HAP-1 (cell line): ENCODE measurements around the gene RPL31.

ENCODE experiments used
- DNase-seq, 2 experiments: peaks; one replicate each; pipeline ENCODE4 v3.0.0-alpha.2; 2016 to 2020; ENCODE audit warnings: low spot score in 2 of 2
- H3K27me3 ChIP-seq: fragments of 250-450 bp; sonication (Bioruptor Pico); 2 replicates; pipeline ENCODE4 v1.5.1; 2020; ENCODE audit warnings: low read depth, mild to moderate bottlenecking, moderate library complexity
- H3K36me3 ChIP-seq: fragments of 250-450 bp; sonication (Bioruptor Pico); replicated peaks from 2 replicates; pipeline ENCODE4 v1.5.1; 2020; ENCODE audit warnings: mild to moderate bottlenecking
- H3K4me1 ChIP-seq: fragments of 250-450 bp; sonication (Bioruptor Pico); 2 replicates; pipeline ENCODE4 v1.5.1; 2020; ENCODE audit warnings: mild to moderate bottlenecking
- H3K4me3 ChIP-seq: fragments of 250-450 bp; sonication (Bioruptor Pico); 2 replicates; pipeline ENCODE4 v1.5.1; 2020; ENCODE audit warnings: mild to moderate bottlenecking, moderate library complexity
- H3K9me3 ChIP-seq: fragments of 250-450 bp; sonication (Bioruptor Pico); 2 replicates; pipeline ENCODE4 v1.5.1; 2020; ENCODE audit warnings: mild to moderate bottlenecking, moderate library complexity
- in situ Hi-C: fragments of 300-500 bp; cut with MboI; formaldehyde crosslinking; loops from 3 replicates; pipeline ENCODE4 v1.14.3; 2020; ENCODE audit warnings: low sequenced_read_pairs, inconsistent platforms, mixed read lengths

RPL31 gene

DNA sequence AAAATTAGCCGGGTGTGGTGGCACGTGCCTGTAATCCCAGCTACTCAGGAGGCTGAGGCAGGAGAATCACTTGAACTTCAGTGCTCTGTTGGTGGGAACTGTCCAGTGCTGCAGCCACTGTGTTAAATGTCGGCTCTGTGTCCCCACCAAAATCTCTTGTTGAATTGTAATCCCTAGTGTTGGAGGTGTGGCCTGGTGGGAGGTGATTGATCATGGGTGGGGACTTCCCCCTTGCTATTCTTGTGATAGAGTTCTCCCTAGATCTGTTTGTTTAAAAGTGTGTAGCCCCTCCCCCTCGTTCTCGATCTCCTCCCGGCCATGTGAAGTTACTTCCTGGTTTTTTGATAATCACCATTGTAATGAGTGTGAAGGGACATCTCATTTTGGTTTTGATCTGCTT is 9.8 kb upstream of the RPL31 start:
- H3K9me3 ChIP-seq: no peaks in the 10 kb centered on the region
- peaks cover 3% of the 10 kb centered on the region for H3K36me3 ChIP-seq
- H3K27me3 ChIP-seq: no peaks in the 10 kb centered on the region
- H3K4me3 ChIP-seq: no peak overlapping the region
- in situ Hi-C loops: loop anchor here (5.0 to 25.0 kb wide), 3 partner anchors 260 to 580 kb away; partner anchors contain the start of gene CHST10
- DNase-seq: no peak
- peaks cover 7% of the 10 kb centered on the region for H3K4me1 ChIP-seq

DNA sequence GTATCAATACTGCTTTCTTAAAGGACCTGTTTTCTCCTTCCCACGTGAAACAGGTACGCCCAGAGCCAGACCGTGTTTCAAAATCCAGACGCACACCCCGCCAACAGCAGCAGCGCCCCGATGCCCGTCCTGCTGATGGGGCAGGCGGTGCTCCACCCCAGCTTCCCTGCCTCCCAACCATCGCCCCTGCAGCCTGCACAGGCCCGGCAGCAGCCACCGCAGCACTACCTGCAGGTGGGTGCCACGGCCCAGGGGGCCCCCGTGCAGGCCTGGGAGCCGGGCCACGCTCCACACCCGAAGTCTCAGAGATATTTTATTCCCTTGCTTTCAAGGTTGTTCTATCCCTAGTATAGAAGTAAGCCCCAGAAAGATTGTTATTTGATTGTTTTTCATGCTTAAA is 8.8 kb upstream of the RPL31 start:
- no peak for DNase-seq
- peaks cover 10% of the 10 kb centered on the region for H3K4me1 ChIP-seq
- in situ Hi-C loops: loop anchor here (5.0 to 25.0 kb wide), 3 partner anchors 261 to 581 kb away; partner anchors contain the start of gene CHST10
- H3K27me3 ChIP-seq: no peaks in the 10 kb centered on the region
- peaks cover 3% of the 10 kb centered on the region for H3K36me3 ChIP-seq
- H3K9me3 ChIP-seq: no peaks in the 10 kb centered on the region
- no peak overlapping the region for H3K4me3 ChIP-seq

DNA sequence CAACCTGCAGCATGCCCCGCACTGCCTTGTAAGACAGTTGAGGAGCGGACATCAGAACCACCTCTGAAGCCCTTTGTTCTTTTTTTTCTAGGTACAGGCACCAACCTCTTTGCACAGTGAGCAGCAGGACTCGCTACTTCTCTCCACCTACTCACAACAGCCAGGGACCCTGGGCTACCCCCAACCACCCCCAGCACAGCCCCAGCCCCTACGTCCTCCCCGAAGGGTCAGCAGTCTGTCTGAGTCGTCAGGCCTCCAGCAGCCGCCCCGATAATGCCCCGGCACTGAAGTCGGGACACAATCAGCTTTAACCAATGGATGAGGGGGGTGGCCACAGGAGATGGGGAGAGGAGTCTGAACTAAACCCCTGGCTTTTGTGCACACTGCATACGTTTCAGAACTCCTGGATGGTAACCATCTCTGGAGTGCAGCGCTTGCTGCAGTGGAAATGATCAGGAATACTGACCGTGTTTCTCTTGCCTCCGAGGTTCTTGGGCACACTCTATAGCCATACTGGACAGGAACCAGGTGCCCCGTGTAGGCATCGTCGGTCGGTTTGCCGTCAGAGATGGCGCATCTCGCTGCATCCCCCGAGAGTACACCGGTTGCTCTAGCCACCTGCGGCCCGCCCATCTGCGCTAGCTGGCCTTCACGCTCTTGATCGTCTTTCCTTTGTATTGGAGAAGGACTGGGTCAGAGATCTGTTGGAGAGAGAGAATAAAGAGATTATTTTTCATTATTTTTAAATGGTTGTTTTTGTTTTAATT is 6.6 kb upstream of the RPL31 start:
- Histone ChIP-seq H3K9me3 (no peaks in the 10 kb centered on the region), H3K36me3 (peaks cover 3% of the 10 kb centered on the region), H3K4me3 (no peak overlapping the region), H3K4me1 (peaks cover 10% of the 10 kb centered on the region), H3K27me3 (no peaks in the 10 kb centered on the region)
- DNase-seq: peak in 1 of 2 experiments; percentile 7
- in situ Hi-C loops: loop anchor here (25.0 kb wide), 1 partner anchor 583 kb away; the partner anchor contains the start of gene CHST10

DNA sequence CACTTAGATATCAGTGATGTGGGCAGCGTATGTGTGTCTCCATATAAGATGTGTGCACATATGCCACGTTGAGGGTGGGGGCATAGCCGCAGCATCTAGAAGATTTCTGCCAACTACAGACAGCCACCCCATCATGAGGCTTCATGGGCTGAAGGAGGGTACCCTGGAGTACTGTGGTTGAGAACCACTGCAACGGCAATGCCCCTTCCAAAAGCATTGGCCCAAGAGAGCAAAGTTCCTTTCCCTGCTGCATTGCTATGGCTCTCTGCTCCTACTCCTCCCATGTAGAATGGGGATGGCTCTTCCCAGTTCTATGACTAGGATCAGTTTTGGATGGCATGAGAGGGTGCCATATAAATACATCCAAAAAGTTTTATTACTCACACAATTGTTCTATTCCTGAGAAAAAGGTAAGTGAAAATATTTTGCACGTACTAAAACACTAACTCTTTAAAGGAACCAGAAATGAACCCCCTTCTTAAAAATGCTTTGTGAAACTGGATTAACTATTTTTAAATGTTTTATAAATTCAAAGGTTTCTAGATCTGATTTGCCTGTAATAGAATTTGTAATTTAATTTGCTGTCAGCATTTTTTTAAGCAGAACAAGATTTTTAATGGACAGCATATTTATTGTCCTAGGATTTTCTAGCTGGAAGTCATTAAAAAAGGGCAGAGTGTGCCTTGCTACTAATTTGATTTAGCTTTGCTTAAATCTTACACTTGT is 4.4 kb upstream of the RPL31 start:
- peaks cover 2% of the 10 kb centered on the region; the same call in 1 of the 2 replicates for H3K9me3 ChIP-seq
- no peak overlapping the region for H3K4me3 ChIP-seq
- peaks cover 17% of the 10 kb centered on the region for H3K4me1 ChIP-seq
- H3K27me3 ChIP-seq: no peaks in the 10 kb centered on the region
- H3K36me3 ChIP-seq: peaks cover 7% of the 10 kb centered on the region
- DNase-seq: peak in 1 of 2 experiments; percentile 3
- in situ Hi-C loops: loop anchor here (25.0 kb wide), 1 partner anchor 585 kb away; the partner anchor contains the start of gene CHST10

DNA sequence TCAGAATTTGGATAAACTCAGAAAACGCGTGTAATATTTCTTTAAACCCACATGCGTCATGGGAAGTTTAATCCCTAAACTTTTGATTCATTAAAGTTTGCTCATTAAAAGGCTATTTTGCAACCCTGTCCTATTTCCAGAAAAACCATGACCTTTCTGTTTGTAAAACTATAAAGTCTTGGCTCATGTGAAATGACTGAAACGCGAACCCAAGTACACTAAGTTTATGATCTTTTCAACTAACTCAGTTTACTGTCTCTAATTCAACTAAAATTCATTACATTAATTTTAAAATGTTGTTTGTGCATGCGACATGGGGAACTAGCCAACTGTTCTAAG is 3.9 kb upstream of the RPL31 start:
- in situ Hi-C loops: loop anchor here (25.0 kb wide), 1 partner anchor 586 kb away; the partner anchor contains the start of gene CHST10
- Histone ChIP-seq H3K4me3 (no peak overlapping the region), H3K27me3 (no peaks in the 10 kb centered on the region), H3K36me3 (peaks cover 12% of the 10 kb centered on the region), H3K9me3 (peaks cover 2% of the 10 kb centered on the region; the same call in 1 of the 2 replicates), H3K4me1 (peaks cover 17% of the 10 kb centered on the region)
- no peak for DNase-seq

DNA sequence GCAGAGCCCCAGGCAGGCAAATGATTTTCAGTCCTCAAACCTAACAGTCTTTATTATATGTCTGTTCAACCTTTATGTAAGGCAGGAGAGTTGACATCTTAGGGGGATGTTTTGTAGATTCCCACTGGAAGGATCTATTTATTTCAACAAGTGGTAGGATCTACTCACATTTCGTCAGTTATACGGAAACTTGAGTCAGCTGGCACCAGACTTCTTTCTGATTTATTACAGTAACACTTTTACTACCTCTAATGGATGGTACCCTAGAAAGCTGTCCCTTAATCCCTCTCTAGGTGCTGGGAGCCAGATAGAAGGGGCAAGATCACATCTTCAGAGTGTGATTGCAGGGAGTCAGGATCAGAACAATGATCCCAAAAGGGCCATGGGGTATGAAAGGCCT is 2.1 kb upstream of the RPL31 start:
- H3K36me3 ChIP-seq: peaks cover 30% of the 10 kb centered on the region
- no peaks in the 10 kb centered on the region for H3K27me3 ChIP-seq
- no peak overlapping the region for H3K4me3 ChIP-seq
- DNase-seq: no peak
- H3K4me1 ChIP-seq: peaks cover 30% of the 10 kb centered on the region
- H3K9me3 ChIP-seq: peaks cover 2% of the 10 kb centered on the region; the same call in 1 of the 2 replicates
- in situ Hi-C loops: loop anchor here (25.0 kb wide), 1 partner anchor 588 kb away; the partner anchor contains the start of gene CHST10

DNA sequence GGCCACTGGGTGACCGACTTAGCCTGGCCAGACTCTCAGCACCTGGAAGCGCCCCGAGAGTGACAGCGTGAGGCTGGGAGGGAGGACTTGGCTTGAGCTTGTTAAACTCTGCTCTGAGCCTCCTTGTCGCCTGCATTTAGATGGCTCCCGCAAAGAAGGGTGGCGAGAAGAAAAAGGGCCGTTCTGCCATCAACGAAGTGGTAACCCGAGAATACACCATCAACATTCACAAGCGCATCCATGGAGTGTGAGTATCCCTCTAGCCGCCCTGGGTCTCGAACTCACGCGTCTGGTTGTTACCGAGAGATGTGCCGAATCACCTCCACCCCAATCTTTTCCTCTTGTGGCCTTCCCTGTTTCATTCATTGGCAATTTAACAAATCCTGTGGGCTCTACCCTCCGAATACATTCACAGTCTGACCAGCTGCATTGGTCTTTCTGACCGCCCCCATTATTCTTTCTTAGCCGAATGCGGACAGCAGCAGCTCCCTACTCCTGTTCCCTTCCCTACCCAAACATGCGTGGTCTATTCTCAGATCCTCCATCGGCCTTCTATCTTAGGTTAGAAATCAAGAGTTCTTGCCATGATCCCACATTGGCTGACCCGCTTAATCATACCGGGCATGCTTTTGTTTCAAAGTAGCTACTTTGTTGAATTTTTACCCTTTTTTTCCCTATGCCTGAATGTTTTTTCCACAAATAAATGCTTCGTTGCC is 631 bp downstream of the RPL31 start:
- peaks cover 55% of the 10 kb centered on the region for H3K36me3 ChIP-seq
- H3K27me3 ChIP-seq: no peaks in the 10 kb centered on the region
- DNase-seq: peak in 1 of 2 experiments; percentile 31
- peaks cover 33% of the 10 kb centered on the region for H3K4me1 ChIP-seq
- peaks cover 2% of the 10 kb centered on the region; the same call in 1 of the 2 replicates for H3K9me3 ChIP-seq
- in situ Hi-C loops: no loop called here
- peak overlapping the region; percentile 99 for H3K4me3 ChIP-seq

DNA sequence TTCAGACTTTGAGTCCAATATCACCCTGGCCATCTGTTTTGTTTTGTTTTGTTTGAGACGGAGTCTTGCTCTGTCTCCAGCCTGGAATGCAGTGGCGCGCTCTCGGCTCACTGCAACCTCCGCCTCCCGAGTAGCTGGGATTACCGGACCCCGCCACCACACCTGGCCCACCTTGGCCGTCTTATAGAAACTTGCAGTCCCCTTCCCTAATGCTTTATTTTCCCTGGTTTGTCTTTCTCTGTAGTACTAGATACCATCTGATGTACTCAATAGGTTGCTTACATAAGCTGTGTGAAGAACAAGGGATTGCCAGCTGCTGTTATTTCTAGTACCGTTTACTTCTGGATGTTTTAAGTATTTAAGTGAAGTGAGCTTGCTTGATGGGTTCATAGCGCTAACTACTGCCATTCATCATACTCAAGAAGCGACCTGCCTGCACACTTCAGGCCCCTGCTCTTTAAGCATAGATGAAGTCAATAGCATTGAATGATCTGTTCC is 1.2 kb downstream of the RPL31 start:
- H3K4me3 ChIP-seq: peak overlapping the region; percentile 99
- H3K9me3 ChIP-seq: peaks cover 2% of the 10 kb centered on the region; the same call in 1 of the 2 replicates
- H3K4me1 ChIP-seq: peaks cover 30% of the 10 kb centered on the region
- in situ Hi-C loops: no loop called here
- H3K36me3 ChIP-seq: peaks cover 61% of the 10 kb centered on the region
- no peak for DNase-seq
- H3K27me3 ChIP-seq: no peaks in the 10 kb centered on the region

DNA sequence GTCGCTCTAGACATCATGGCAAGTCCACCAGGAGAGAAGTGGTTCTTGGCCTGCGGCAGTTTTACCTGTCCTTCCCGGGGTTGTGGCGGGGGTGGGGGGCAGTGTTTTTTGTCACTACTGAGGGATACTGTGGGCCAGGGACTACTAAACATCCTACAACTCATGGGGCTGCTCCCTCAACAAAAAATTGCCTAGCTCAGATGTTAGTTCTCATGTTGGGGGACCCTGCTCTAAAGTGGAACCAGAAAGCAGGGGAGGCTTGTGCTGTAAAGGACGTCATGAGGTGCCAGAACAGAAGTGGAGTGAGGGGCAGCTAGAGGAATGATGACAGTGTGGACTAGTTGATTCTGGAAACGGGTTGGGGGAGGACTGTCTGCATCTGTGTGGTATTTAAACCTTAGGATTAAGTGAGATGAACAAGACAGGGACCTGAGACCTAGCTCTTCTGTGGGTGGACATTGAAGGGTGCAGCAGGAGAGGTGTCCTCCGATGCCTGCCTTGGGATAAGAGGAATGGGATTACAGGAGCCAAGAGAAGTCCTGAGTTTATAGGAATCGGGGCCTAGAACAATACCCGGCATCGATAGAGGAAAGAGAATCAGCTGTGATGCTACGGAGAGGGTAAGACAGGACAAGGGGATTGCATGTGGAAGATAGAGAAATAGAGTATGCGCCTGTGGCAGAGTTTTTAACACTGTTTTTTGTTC is 2.7 kb downstream of the RPL31 start:
- in situ Hi-C loops: no loop called here
- DNase-seq: no peak
- peaks cover 2% of the 10 kb centered on the region; the same call in 1 of the 2 replicates for H3K9me3 ChIP-seq
- H3K36me3 ChIP-seq: peaks cover 71% of the 10 kb centered on the region
- no peaks in the 10 kb centered on the region for H3K27me3 ChIP-seq
- peak overlapping the region; percentile 99 for H3K4me3 ChIP-seq
- H3K4me1 ChIP-seq: peaks cover 30% of the 10 kb centered on the region

DNA sequence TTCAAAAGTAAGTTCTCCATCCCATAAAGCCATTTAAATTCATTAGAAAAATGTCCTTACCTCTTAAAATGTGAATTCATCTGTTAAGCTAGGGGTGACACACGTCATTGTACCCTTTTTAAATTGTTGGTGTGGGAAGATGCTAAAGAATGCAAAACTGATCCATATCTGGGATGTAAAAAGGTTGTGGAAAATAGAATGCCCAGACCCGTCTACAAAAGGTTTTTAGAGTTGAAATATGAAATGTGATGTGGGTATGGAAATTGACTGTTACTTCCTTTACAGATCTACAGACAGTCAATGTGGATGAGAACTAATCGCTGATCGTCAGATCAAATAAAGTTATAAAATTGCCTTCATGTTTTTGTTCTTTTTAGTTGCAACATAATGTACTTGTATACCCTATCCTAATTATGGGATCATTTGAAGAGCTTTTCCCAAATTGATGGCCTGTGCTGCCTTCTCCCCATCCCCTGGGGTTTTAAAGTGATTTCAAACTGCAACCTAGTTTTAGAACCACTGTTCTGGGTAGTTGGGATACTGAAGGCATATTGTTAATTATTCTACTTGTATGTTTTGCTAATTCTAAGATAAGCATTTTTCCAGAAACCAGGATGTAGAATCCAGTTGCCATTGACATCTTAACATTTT is 4.1 kb downstream of the RPL31 start:
- Histone ChIP-seq H3K4me1 (peaks cover 30% of the 10 kb centered on the region), H3K9me3 (peaks cover 2% of the 10 kb centered on the region; the same call in 1 of the 2 replicates), H3K27me3 (no peaks in the 10 kb centered on the region), H3K4me3 (no peak overlapping the region), H3K36me3 (peaks cover 76% of the 10 kb centered on the region)
- in situ Hi-C loops: no loop called here
- no peak for DNase-seq

DNA sequence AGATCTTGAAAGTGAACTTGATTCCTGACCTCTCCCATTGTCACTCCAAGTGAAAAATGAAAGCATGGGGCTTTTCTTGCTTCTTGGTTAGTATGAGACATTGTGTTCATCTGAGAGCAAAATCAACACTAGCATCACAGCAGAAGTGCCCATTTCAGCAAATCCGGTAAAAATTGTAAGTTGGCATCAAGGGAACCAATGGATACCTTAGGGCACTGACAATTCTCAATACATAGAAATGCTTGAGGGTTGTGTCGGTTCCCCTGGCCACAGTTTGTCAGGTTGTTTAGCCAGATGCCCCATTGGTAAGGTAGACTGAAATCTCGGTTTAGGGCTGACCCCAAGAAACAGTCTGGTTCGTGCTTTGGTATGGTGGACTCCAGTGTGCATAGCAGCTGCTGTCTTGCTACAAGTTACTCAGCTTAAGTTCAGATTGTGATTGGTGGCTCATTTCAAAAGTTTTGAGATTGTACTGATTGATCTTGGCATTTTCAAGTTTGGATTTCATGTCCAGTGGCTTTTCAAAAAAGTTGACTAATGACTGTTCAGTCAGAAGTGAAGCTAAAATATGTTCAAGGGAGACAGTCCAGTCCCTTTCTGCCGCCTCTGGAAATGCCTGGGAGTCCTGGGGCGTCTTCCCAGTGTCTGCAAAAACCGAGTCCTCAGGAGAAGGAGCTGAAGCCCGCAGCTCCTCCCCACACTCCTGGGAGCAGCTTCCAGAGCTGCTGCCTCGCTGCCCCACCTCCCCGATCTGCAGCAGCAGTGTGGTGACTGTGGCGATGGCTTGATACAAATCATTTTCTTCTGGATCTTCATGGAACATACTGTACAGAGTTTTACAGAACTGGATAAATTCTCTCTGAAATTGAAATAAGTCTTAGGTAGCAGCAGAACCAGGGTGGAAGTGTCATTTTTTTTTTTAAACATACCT is 5.6 kb downstream of the RPL31 start:
- Histone ChIP-seq H3K27me3 (no peaks in the 10 kb centered on the region), H3K36me3 (peaks cover 72% of the 10 kb centered on the region), H3K4me3 (no peak overlapping the region), H3K4me1 (peaks cover 24% of the 10 kb centered on the region), H3K9me3 (no peaks in the 10 kb centered on the region)
- peak in 1 of 2 experiments; percentile 38 for DNase-seq
- in situ Hi-C loops: no loop called here

DNA sequence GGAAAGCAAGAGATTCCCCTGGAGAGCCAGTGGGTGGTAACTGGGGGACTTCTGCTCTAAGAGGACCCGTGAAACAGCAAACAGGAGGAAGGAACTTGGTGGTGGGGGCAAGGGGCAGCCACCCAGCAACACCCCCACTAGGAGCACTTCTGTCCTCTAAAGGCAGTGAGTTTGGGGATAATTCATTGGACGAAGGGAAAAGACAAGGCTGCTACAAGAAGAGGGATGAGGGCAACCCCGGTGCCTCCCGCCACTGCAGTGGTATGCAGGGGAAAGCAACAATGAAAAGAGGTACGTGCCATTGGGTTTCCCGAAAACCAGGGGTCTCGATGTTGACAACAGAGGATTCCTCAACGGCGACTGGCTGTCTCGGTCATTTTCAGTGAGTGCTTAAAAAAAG is 9.1 kb downstream of the RPL31 start:
- Histone ChIP-seq H3K9me3 (no peaks in the 10 kb centered on the region), H3K4me3 (no peak overlapping the region), H3K4me1 (peaks cover under 1% of the 10 kb centered on the region; the same call in 1 of the 2 replicates), H3K27me3 (no peaks in the 10 kb centered on the region), H3K36me3 (peaks cover 48% of the 10 kb centered on the region)
- DNase-seq: no peak
- in situ Hi-C loops: no loop called here
